RKO (cell line): ENCODE measurements around the gene ABCC9.

Source experiments
- DNase-seq: peaks from one replicate; pipeline ENCODE4 v3.0.0-alpha.2; 2016; ENCODE audit warnings: low spot score

The ABCC9 gene

DNA sequence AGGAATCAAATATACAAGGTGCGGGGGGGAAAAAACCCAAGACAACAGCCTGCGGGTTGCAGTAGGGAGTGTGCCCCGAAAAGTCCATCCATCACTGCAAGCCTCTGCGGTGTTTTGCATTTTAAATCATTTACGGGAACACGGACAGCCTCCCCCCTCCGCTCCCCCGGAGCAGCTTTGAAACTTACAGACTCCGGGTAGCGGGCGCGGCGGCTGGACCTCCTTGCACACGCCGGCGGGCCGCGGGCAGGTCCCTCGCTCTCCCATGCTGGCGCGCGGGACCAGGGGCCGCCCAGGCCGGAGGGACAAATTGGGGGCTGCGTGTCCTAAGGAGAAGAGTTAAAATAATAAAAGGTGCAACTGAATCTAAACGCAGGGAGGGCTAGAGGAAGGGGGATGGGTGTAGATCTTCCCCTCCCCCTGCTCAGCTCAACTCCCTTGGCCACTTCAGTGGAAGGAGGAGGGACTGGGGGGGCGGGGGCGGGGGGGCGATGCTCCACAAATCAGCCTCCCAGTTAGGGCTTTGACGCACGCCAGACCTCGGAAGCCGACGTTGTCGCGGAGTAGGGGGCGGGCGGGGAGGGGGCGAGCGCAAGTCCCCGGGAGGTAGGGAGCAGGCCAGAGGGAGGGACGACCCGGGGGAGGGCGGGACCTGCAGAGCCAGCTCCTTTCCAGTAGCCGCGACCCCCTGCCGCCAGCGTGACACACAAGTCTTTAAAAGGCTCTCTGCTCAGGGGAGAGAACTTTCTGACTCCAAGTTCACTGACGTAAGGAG, 166.7 kb downstream of the ABCC9 start, which contains the start of gene KCNJ8:
Gene KCNJ8, minus strand, starts transcription at position 349 of the 775 bp plus-strand sequence. CDS start 1,090 bp downstream, outside the sequence.
- no peak for DNase-seq

DNA sequence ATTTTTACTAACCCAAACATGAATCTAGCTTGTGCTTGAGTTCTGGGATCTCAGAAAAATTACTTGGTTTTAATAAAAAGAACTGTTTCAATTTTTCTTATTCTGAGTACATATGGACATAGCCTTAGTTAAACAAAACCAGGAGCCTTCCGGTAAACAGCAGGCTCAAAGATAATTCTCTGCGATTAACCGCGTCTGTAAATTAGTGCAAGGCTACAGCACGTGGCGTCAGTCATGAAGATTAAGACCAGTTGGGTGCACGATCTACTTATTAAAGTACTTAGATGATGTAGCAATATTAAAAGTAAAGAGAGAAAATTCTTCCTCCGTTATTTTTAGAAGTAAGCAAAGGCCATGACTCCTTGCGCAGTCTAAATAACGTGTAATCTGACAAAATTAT, 167.4 kb downstream of the ABCC9 start:
- no peak for DNase-seq

- DNase-seq, result no peak
Observed at GRCh38 chr12:21773263-21773741, 167.9 kb downstream of the ABCC9 start.

- DNase-seq, result no peak
Observed at GRCh38 chr12:21771311-21771710, 169.9 kb downstream of the ABCC9 start.

- DNase-seq, result no peak
Observed at GRCh38 chr12:21769307-21769706, 171.9 kb downstream of the ABCC9 start.

DNA sequence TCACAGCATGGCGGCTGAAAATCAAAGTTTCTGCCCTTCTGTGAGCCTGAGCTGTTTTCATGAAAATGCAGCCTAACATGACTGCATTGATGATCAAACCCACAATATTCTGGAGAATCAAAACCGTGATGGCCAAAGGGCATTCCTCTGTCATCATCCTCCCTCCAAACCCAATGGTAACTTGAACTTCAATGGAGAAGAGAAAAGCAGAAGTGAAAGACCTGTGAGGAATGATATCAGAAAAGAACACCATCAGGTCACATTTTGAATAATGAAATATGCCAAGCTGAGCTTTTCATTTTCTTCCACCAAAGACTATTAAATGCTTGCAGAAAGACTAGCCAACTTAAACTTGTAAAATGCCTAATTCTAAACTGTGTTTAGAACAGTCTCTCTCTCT, 174.8 kb downstream of the ABCC9 start:
- DNase-seq, result no peak

DNA sequence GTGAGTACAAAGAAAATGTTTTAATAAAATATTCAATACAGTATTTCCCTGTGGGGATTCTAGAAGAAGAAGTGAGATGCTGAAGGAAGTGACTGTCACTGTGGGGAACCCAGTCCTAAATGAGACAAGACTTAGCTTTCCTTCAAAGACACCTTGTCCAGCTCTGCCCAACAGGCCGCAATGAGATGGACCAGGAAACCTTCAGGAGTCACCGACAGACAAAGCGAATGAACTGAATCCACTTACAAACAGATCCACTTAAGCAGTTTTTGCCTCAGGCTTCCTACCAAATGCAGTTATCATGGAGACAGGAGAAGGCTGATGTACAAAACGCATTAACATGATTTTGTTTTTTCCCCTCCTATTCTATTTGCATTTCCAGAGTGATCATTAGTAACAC, 176.3 kb downstream of the ABCC9 start:
- no peak for DNase-seq

DNA sequence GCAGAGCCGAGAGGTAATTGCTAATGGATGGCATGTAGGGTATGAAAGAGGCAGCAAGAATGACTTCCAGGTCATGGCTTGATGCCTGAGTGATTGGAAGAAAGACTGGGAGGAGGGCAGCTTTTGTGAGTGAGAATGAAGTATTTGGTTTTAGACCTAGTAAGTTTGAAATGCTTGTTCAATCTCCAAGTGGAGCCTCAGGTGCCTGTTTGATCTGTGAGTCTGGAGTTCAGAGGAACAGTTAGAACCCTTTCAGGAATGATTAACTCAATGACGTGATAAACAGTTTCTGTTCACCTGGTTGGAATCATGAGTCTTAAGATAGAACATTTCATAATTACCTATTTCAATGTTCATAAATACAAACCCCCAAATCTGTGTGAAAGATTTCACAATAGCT, 177.2 kb downstream of the ABCC9 start:
- no peak for DNase-seq

- DNase-seq, result no peak
Observed at GRCh38 chr12:21763531-21763930, 177.7 kb downstream of the ABCC9 start.

DNA sequence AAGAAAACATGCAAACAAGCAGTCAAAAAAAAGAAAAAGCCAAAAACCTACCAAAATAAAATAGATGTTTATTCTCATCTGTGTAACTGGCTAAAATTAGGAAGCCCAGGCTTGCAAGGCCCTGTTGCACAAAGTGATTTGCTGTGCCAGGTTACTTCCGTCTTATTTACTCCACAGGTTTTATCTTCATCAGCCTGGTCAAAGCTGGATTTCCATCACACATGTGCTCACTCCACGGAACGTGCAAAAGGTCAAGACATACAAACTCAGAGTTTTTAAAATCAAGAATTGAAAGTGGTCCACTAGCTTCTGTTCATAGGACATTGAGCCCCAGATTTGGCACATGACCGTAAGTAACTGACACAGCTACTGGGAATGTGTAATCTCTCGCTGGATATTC, 181.5 kb downstream of the ABCC9 start:
- no peak for DNase-seq

DNA sequence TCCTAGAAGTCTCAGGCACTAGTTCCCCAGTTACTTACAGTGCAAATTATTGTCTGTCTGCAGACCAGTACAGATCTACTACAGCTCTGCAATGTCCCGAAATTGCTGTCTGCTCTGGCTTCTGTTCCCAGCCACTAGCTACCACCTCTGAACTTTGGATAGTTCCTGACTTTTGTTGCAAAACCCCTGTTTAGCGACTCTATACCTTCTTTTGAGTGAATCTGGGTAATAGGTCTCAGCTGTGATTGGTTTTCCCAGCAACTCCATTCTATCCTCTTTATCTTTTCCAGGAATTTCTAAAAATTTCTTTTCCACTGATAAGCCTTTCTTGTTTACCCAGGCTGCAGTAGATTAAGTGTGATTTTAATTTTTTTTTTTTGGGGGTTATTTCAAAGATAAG, 183.5 kb downstream of the ABCC9 start:
- no peak for DNase-seq

DNA sequence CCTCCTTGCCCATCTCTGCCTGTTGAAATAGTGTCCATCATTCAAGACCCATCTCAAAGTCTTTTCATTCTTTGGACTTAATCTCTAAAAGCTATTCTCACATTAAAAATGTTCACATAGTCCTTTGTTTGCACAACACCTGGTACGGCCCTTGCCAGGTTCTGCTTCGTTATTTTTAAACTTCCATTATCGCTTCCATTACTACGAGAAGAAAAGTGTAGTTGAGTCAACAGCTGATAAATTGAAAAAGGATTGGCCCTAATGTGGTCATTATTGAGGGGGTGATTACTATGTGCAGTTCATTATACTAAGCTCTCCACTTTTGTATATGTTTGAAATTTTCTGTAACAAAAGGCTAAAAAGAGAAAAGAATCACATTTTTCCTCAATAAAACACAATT, 184.5 kb downstream of the ABCC9 start:
- no peak for DNase-seq

DNA sequence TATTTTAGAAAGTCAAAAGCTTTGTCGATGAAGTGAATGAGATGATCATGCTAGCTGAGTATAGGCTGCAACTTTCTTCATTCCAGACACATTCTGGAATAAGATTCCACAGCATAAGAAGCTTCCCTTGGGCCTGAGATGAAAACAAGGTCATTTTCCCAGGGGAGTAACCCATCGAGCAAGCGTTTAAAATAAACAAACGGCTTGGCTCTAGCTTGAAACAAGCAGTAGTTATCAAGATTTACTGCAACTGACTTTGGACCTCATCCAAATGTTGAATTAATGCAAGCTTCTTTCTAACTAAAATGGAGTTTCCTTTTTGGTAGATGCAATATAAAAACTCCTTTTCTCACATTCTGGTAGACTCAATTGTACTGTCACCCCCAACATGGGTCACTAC, 189.7 kb downstream of the ABCC9 start:
- DNase-seq, result no peak
